Stimulated activated CD4-positive, alpha-beta T cell treated with anti-CD3 and anti-CD28 coated beads, Interleukin-4, amount 100 ng/mL, for 4 hours (primary cell): ENCODE results near the gene PLCB4.

ENCODE experiments used
- DNase-seq, 2 experiments: peaks; one replicate each; pipeline ENCODE4 v3.0.0-alpha.2; 2020

Gene PLCB4

GRCh38 chr20:9331707-9332435 is 263.0 kb downstream of the PLCB4 start:
- DNase-seq: no peak

- no peak for DNase-seq
Observed at GRCh38 chr20:9332791-9333479, 264.0 kb downstream of the PLCB4 start.

GRCh38 chr20:9334866-9335265 is 266.0 kb downstream of the PLCB4 start:
- DNase-seq: no peak

GRCh38 chr20:9338101-9338500 is 269.2 kb downstream of the PLCB4 start:
- DNase-seq: no peak

GRCh38 chr20:9339708-9340107 is 270.8 kb downstream of the PLCB4 start:
- no peak for DNase-seq

GRCh38 chr20:9342651-9343050 is 273.8 kb downstream of the PLCB4 start:
- DNase-seq: no peak

GRCh38 chr20:9344083-9344920 is 275.4 kb downstream of the PLCB4 start:
- DNase-seq: no peak

- no peak for DNase-seq
Observed at GRCh38 chr20:9348316-9348715, 279.4 kb downstream of the PLCB4 start.

- no peak for DNase-seq
Observed at GRCh38 chr20:9348747-9349146, 279.9 kb downstream of the PLCB4 start.

- DNase-seq: no peak
Observed at GRCh38 chr20:9349249-9349648, 280.4 kb downstream of the PLCB4 start.

- DNase-seq: no peak
Observed at GRCh38 chr20:9352739-9353138, 283.9 kb downstream of the PLCB4 start.

- no peak for DNase-seq
Observed at GRCh38 chr20:9353180-9353915, 284.5 kb downstream of the PLCB4 start.

GRCh38 chr20:9353916-9354276 is 285.0 kb downstream of the PLCB4 start:
- DNase-seq: no peak

- DNase-seq: no peak
Observed at GRCh38 chr20:9354579-9354978, 285.7 kb downstream of the PLCB4 start.

- DNase-seq: no peak
Observed at GRCh38 chr20:9358001-9358400, 289.1 kb downstream of the PLCB4 start.

- DNase-seq: no peak
Observed at GRCh38 chr20:9359561-9360308, 290.8 kb downstream of the PLCB4 start.

- DNase-seq: no peak
Observed at GRCh38 chr20:9360431-9360830, 291.5 kb downstream of the PLCB4 start.

- no peak for DNase-seq
Observed at GRCh38 chr20:9363673-9364072, 294.8 kb downstream of the PLCB4 start.

- no peak for DNase-seq
Observed at GRCh38 chr20:9367328-9367727, 298.4 kb downstream of the PLCB4 start.

GRCh38 chr20:9367746-9368145 is 298.9 kb downstream of the PLCB4 start:
- no peak for DNase-seq

- DNase-seq: no peak
Observed at GRCh38 chr20:9368893-9369292, 300.0 kb downstream of the PLCB4 start.

GRCh38 chr20:9369557-9369956 is 300.7 kb downstream of the PLCB4 start:
- no peak for DNase-seq
